Activated naive CD4-positive, alpha-beta T cell treated with anti-CD3 and anti-CD28 coated beads for 36 hours (primary cell): ENCODE measurements around the gene CHRNA4. TPM values are rescaled to one million over a fixed set of nuclear protein-coding genes. Genes with fewer than 3 reads are reported as not detected.

ENCODE experiments used
- CTCF ChIA-PET: fragments of 350-600 bp; sonication (Branson Sonifier 250); formaldehyde crosslinking; loops from one replicate; lab custom pipeline; 2021; ENCODE audit warnings: antibody characterized with exemption; lab: Charles Lee
- DNase-seq: peaks from one replicate; pipeline ENCODE4 v3.0.0-alpha.2; 2020
- H3K27ac Mint-ChIP-seq: one replicate; pipeline ENCODE4 v1.8.0; 2021; ENCODE audit warnings: mild to moderate bottlenecking, mixed read lengths
- H3K27me3 Mint-ChIP-seq: one replicate; pipeline ENCODE4 v1.8.0; 2021; ENCODE audit warnings: low read depth, mixed read lengths
- H3K36me3 Mint-ChIP-seq: one replicate; pipeline ENCODE4 v1.8.0; 2021; ENCODE audit warnings: low read depth, mixed read lengths
- H3K4me1 Mint-ChIP-seq: one replicate; pipeline ENCODE4 v1.8.0; 2021; ENCODE audit warnings: low read depth, mixed read lengths
- H3K4me3 Mint-ChIP-seq: one replicate; pipeline ENCODE4 v1.8.0; 2021; ENCODE audit warnings: mild to moderate bottlenecking, moderate library complexity, mixed read lengths
- H3K9me3 Mint-ChIP-seq: one replicate; pipeline ENCODE4 v1.8.0; 2021; ENCODE audit warnings: mixed read lengths
- intact Hi-C: fragments of 100-400 bp; cut with micrococcal nuclease; formaldehyde crosslinking; loops from one replicate; pipeline ENCODE4 v1.15.1; 2023
- total RNA-seq, 2 experiments: library from RNA; stranded (reverse); gene quantifications; one replicate each; pipeline ENCODE4 v1.2.3, GENCODE V29; 2021

CHRNA4 gene
- total RNA-seq, 2 experiments from 2014 or later: not detected

DNA sequence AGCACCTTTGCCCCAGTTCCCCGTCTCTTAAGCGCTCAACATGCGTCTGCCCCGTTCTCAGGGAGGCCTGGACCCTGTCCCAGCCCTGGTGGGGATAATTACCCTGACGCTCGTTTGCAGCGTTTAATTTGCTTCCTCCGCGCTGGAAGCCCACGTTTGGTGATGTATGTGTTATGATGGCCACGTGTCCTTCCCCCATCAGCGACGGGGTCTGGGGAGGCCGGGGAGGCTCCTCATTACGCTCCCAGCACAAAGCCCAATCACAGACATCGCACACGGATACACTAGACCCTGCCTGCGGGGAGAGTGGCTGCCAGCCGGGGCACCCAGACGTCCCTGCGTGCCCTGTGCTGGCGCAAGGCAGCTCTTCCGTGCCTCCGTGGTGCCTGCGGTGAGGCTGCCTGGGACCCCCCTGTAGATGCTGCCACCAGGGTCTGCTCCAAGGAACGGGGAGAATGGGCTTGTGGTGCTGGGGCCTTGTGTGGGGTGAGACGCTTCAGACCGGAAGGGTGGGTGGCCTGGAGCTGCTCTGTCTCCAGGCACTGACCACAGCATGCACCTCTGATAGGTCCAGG, 10.2 kb upstream of the CHRNA4 start:
- CTCF ChIA-PET: interaction anchor here (1.2 kb wide), 1 partner anchor 11 kb away, joined by 3 read pairs; no protein-coding TSS in a partner anchor
- no peak for DNase-seq
- H3K4me3 Mint-ChIP-seq: no peak overlapping the region
- peaks cover 6% of the 10 kb centered on the region for H3K27me3 Mint-ChIP-seq
- no peaks in the 10 kb centered on the region for H3K4me1 Mint-ChIP-seq
- H3K9me3 Mint-ChIP-seq: no peaks in the 10 kb centered on the region
- no peaks in the 10 kb centered on the region for H3K36me3 Mint-ChIP-seq
- intact Hi-C loops: no loop called here
- H3K27ac Mint-ChIP-seq: no peak overlapping the region

DNA sequence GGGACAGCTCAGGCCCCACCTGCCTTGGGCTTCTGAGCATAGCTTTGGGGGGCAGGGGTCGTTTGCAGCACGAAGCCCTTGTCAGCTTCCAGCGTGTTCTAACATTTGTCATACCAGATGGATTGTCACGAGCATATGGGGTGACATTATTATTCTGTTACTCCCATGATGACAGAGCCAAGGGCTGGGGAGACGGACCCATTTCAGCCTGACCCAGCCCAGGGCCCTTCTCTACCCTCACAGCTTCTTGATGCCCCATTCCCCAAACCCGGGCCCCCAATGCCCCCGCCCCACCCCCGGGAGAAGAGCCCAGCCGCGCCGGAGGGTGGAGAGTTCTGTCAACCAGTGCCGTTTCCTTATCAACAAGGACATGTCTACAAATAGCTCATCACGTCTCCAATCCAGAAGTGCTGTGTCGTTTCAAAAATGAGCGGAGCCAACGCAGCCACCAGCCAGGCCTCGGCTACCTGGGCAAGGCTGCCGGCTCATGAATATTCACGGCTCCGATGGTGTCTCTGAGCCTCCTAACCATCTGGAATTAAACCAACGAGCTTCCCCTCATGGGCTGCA, 9.6 kb upstream of the CHRNA4 start:
- H3K4me1 Mint-ChIP-seq: no peaks in the 10 kb centered on the region
- no peak overlapping the region for H3K4me3 Mint-ChIP-seq
- no peaks in the 10 kb centered on the region for H3K9me3 Mint-ChIP-seq
- no peaks in the 10 kb centered on the region for H3K36me3 Mint-ChIP-seq
- CTCF ChIA-PET: interaction anchor here (0.6 to 1.2 kb wide), 2 partner anchors 12 to 177 kb away, joined by 3 read pairs; no protein-coding TSS in a partner anchor
- peaks cover 6% of the 10 kb centered on the region for H3K27me3 Mint-ChIP-seq
- DNase-seq: no peak
- intact Hi-C loops: no loop called here
- no peak overlapping the region for H3K27ac Mint-ChIP-seq

DNA sequence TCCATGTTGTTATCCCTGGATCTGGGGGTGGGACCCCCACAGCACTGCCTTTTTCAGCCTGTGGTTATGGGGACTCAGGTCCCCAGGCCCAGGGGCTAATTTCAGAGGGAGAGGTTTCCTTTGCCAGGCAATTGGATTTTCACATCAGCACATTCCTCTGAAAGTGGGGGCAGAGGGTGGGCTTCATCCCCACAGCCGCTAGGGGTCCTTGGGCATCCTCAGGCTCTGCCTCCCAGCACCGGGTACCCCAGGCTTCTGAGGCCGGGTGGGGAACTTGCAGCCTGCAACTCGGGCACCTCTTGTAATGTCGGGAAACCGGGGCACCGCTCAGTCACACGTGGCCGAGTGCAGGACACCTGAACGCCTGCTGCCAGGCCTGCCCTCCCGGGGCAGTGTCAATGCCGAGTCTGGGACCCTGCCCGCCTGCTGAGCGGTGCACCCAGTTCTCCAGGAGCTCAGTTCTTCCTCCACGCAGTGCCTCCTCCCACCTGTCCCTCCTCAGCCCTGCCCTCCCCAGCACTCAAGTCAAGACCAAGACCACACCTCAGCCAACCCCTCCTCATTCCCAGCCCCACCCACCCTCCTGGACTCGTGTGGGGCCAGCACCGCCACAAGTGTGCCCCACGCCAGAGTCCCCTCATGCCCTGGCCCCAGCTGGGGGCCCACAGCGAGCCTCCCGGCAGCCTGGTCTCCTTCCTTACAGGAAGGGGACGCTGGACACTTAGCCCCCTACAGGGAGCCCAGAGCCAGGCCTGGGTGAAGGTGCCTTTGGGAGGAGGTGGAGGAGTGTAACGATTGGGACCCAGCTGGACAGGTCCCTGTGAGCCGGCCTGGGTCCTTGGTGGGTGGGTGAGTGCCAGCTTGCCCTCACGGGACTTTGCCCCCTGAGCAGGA, 8.8 kb upstream of the CHRNA4 start:
- Mint-ChIP-seq H3K27ac (no peak overlapping the region), H3K4me1 (no peaks in the 10 kb centered on the region), H3K4me3 (no peak overlapping the region), H3K27me3 (peaks cover 4% of the 10 kb centered on the region), H3K36me3 (no peaks in the 10 kb centered on the region), H3K9me3 (no peaks in the 10 kb centered on the region)
- CTCF ChIA-PET: interaction anchor here (0.6 to 1.2 kb wide), 2 partner anchors 12 to 177 kb away, joined by 3 read pairs; no protein-coding TSS in a partner anchor
- intact Hi-C loops: no loop called here
- no peak for DNase-seq

DNA sequence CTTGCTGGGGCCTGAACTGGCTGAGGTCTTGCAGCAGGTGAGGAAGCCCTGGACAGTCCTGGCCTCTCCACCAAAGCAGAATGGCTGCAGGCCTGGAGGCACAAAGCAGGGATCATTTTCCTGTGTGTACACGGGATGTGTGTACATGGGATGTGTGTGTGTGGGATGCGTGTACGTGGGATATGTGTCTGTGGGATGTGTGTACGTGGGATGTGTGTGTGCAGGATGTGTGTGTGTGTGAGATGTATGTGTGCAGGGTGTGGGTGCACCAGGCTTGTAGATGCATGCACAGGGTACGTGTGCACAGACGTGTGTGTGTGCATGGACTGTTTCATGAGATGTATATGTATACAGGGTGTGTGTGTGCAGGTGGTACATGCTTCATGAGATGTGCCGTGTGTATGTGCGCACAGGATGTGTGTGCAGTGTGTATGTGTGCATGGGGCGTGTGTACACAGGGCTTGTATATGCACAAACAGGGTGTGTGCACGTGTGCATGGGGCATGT, 7.9 kb upstream of the CHRNA4 start:
- CTCF ChIA-PET: no interaction called here
- peaks cover 4% of the 10 kb centered on the region for H3K27me3 Mint-ChIP-seq
- intact Hi-C loops: no loop called here
- no peaks in the 10 kb centered on the region for H3K36me3 Mint-ChIP-seq
- H3K4me1 Mint-ChIP-seq: no peaks in the 10 kb centered on the region
- H3K27ac Mint-ChIP-seq: no peak overlapping the region
- no peaks in the 10 kb centered on the region for H3K9me3 Mint-ChIP-seq
- DNase-seq: no peak
- H3K4me3 Mint-ChIP-seq: no peak overlapping the region

DNA sequence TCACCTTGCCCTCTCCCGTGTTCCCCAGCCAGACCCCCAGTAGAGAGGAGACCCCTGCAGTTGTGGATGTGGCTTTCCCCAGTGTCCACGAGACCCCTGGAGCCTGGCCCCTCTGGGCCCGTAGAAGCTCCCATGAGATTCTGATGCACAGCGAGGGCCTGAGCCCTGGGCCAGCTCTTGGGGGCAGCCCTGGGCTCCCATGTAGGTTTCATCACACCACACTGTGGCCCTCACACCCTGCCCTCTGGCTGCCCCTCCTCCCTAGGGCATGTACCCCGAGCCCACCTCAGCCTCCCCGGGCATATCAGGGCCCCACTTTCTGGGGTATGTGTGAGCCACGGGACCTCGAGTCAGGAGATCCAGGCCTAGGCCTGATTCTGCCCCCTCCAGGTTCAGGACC, 7.0 kb upstream of the CHRNA4 start:
- DNase-seq: no peak
- peaks cover 4% of the 10 kb centered on the region for H3K27me3 Mint-ChIP-seq
- no peaks in the 10 kb centered on the region for H3K36me3 Mint-ChIP-seq
- CTCF ChIA-PET: no interaction called here
- no peak overlapping the region for H3K27ac Mint-ChIP-seq
- intact Hi-C loops: no loop called here
- no peaks in the 10 kb centered on the region for H3K9me3 Mint-ChIP-seq
- H3K4me3 Mint-ChIP-seq: no peak overlapping the region
- no peaks in the 10 kb centered on the region for H3K4me1 Mint-ChIP-seq

DNA sequence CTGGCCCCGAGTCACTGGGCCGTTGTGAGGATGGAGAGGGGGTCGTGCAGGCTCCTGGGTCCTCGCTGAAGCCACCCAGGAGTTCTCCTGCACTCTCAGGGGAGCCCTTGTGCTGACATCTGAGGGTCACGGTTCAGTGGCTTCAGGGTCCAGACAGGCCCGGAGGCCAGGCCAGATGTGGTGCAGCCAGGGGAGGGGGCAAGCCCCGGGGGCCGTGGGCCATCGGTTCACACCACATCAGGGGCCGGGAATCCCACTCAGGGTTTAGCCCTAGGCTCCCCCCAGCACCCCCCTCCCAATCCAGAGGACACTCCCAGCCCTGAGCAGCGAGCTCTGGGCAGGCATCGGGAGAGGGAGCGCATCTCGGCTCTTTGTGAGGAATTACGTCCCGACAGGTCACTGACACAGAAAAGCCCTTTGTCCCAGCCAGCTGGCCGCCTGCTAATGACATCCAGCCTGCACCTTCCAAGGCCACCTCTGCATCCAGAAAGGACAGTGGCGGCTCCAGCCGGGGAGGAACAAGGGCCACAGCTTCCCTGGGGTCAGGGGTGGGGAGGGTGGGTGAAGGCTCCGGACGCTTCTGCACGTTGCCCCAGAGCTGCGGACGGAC, 6.4 kb upstream of the CHRNA4 start:
- H3K27ac Mint-ChIP-seq: no peak overlapping the region
- H3K4me1 Mint-ChIP-seq: no peaks in the 10 kb centered on the region
- H3K36me3 Mint-ChIP-seq: no peaks in the 10 kb centered on the region
- DNase-seq: no peak
- no peaks in the 10 kb centered on the region for H3K9me3 Mint-ChIP-seq
- H3K4me3 Mint-ChIP-seq: no peak overlapping the region
- CTCF ChIA-PET: no interaction called here
- peaks cover 9% of the 10 kb centered on the region for H3K27me3 Mint-ChIP-seq
- intact Hi-C loops: no loop called here

DNA sequence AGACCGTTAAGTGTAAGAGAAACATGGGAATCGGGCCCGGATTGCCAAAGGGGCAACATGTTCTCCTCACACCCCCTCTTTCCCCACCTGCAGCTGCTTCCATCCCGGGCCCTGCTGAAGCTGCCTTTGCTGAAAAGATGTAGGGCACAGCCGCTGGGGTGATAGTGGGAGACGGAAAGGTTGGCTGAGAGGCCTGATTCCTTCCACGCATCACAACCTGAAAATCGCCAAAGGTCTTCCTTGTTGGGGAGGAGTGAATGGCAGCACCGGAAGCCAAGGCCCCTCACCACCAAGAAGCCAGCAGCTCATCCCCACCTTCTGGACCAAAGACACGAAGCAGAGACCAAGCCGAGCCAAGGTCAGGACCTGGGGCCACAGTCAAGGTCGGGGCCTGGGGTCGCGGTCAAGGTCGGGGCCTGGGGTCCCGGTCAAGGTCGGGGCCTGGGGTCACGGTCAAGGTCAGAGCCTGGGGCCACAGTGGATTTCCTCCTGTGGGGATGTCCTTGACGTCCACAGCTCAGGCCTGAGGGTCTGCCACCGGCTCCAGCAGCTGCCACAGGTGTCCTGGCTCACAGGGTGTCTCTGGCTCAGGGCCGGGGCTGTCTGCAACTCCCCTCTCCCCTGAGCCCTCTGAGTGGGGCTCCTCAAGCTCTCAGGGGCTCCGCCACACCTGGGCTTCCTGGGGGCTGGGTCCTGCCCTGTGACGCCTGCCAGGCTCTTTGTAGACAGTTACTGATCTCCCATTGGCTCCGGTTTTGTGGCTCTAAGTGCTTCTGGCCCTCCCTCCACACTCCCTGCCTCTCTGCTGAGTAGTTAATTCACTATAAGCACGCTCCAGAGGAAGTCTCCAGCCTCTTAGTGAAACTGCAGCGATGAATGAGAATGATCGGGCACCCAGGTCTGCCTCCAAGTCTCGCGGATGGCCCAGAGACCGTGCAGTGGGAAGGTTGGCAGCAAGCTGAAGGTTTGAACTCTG, 5.5 kb upstream of the CHRNA4 start:
- H3K4me3 Mint-ChIP-seq: no peak overlapping the region
- H3K27ac Mint-ChIP-seq: no peak overlapping the region
- intact Hi-C loops: no loop called here
- no peak for DNase-seq
- CTCF ChIA-PET: no interaction called here
- H3K27me3 Mint-ChIP-seq: peaks cover 12% of the 10 kb centered on the region
- no peaks in the 10 kb centered on the region for H3K4me1 Mint-ChIP-seq
- no peaks in the 10 kb centered on the region for H3K9me3 Mint-ChIP-seq
- H3K36me3 Mint-ChIP-seq: no peaks in the 10 kb centered on the region

DNA sequence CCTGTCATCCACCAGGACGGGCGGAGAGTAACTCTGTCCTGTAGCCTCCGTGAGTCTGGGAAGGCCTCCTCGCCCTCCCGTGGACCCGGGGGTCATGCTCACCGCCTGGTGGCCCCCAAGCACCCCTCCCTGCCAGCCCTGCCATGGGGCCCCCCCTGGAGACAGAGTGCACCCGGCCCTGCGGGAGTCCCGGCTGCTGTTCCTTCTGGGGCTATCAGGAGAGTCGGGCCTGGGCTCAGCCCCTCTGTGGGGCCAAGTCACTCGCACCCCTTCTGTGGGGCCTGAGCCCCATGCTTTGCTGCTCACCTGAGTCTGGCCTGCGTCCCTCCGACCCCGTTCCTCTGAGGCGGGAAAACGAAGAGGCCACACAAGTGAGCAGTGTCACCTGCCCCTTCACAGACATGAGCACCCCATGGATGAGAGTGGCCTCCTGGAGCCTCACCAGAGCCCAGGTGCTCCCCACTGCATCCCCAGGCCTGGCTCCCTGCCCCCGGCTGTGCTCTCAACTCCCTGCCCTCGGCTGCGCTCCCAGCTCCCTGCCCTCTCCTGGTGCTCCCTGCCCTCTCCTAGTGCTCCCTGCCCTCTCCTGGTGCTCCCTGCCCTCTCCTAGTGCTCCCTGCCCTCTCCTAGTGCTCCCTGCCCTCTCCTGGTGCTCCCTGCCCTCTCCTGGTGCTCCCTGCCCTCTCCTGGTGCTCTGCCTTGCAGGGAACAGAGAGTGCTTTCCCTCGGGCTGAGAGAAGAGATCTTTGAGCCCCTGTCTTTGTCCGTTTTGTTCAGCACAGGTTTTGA, 4.6 kb upstream of the CHRNA4 start:
- H3K36me3 Mint-ChIP-seq: no peaks in the 10 kb centered on the region
- H3K27me3 Mint-ChIP-seq: peaks cover 12% of the 10 kb centered on the region
- DNase-seq: no peak
- no peaks in the 10 kb centered on the region for H3K4me1 Mint-ChIP-seq
- H3K4me3 Mint-ChIP-seq: no peak overlapping the region
- no peak overlapping the region for H3K27ac Mint-ChIP-seq
- CTCF ChIA-PET: no interaction called here
- intact Hi-C loops: no loop called here
- H3K9me3 Mint-ChIP-seq: no peaks in the 10 kb centered on the region

DNA sequence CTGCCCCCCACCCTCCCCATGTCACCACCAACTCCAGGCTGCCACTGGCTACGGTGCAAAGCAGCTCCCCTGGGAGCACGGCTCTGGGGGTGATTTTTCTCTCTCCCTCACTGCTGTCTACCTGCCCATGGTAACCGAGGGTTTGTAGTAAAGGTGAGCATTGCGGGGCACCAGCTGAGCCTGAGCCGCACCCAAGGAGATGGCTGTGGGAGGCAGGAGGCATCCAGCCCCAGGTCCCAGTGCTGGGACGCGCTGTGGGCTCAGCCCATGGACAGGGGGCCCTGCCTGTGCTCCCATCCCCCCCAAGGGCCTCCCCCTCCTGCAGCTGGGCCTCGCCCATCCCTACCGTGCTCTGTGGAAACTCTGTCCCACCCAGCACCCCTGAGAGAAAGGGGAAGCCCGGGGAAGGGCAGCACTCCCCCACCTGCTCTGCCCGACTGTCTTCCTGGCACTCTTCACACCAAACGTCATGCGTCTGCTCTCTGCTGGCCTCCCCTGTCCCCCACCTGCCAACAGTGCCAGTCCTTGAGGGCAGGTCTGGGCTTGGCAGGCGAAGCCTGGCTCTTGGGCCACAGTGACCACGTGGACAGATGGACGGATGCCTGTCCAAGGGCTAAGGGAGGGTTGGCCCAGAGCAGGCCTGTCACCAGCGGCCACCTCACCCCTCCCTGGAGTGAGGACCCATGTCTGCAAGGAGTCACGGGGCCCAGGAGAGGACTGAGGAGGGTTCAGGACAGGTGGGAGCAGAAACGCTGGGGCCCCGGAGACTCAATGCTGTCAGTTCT, 3.8 kb upstream of the CHRNA4 start:
- H3K9me3 Mint-ChIP-seq: no peaks in the 10 kb centered on the region
- peaks cover 13% of the 10 kb centered on the region for H3K27me3 Mint-ChIP-seq
- H3K27ac Mint-ChIP-seq: no peak overlapping the region
- peaks cover under 1% of the 10 kb centered on the region for H3K4me1 Mint-ChIP-seq
- no peak for DNase-seq
- H3K4me3 Mint-ChIP-seq: no peak overlapping the region
- CTCF ChIA-PET: no interaction called here
- intact Hi-C loops: no loop called here
- no peaks in the 10 kb centered on the region for H3K36me3 Mint-ChIP-seq

DNA sequence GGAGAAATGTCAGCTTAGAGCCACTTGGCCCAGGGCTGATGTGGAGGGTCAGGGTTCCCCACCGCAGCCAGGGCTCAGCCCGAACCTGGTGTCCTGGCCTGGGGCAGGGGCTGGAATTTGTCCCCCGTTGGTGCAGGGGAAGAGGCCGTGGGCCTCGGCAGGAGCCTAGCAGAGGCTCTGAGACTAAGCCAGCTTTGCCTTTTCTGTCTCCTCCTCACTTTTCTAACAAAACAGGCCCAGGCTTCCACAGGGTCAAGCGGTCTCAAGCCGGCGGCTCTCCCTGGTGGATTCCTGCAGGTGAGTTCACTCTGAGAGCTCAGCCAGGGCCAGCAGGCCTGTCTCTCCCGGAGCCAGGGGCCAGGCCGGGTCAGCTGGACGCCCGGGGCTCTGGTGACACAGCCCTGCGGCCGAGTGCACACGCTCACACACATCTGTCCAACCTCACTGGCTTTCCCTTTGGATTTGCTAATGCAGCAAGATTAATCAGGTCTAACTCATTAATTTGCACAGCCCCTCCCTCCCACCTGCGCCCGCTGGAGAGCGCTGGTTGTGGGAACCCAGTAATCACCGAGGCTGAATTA, 2.9 kb upstream of the CHRNA4 start:
- no peaks in the 10 kb centered on the region for H3K9me3 Mint-ChIP-seq
- no peak for DNase-seq
- H3K36me3 Mint-ChIP-seq: no peaks in the 10 kb centered on the region
- H3K4me3 Mint-ChIP-seq: no peak overlapping the region
- no peak overlapping the region for H3K27ac Mint-ChIP-seq
- peaks cover 23% of the 10 kb centered on the region for H3K27me3 Mint-ChIP-seq
- intact Hi-C loops: no loop called here
- CTCF ChIA-PET: no interaction called here
- peaks cover 2% of the 10 kb centered on the region for H3K4me1 Mint-ChIP-seq
